ENCODE results near the gene CTBP2.
A peak's percentile ranks its signal among the peaks of the same experiment; 100 is the strongest.

Gene CTBP2

GRCh38 chr10:125029584-125030242, 130.7 kb downstream of the CTBP2 start:
- TF ChIP-seq, protein P1, sequence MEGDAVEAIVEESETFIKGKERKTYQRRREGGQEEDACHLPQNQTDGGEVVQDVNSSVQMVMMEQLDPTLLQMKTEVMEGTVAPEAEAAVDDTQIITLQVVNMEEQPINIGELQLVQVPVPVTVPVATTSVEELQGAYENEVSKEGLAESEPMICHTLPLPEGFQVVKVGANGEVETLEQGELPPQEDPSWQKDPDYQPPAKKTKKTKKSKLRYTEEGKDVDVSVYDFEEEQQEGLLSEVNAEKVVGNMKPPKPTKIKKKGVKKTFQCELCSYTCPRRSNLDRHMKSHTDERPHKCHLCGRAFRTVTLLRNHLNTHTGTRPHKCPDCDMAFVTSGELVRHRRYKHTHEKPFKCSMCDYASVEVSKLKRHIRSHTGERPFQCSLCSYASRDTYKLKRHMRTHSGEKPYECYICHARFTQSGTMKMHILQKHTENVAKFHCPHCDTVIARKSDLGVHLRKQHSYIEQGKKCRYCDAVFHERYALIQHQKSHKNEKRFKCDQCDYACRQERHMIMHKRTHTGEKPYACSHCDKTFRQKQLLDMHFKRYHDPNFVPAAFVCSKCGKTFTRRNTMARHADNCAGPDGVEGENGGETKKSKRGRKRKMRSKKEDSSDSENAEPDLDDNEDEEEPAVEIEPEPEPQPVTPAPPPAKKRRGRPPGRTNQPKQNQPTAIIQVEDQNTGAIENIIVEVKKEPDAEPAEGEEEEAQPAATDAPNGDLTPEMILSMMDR (IDR thresholded peaks at IDR 0.05; ENCODE audit: low read depth, low read length) = no peak
- in situ Hi-C loops (cut with HindIII; ENCODE audit: low sequenced_read_pairs) = no loop called here
- DNase-seq (ENCODE audit: low read depth, low spot score) = peak; percentile 62
- H3K4me3 ChIP-seq (ENCODE audit: low read depth, low read length) = no peak overlapping the region

DNA sequence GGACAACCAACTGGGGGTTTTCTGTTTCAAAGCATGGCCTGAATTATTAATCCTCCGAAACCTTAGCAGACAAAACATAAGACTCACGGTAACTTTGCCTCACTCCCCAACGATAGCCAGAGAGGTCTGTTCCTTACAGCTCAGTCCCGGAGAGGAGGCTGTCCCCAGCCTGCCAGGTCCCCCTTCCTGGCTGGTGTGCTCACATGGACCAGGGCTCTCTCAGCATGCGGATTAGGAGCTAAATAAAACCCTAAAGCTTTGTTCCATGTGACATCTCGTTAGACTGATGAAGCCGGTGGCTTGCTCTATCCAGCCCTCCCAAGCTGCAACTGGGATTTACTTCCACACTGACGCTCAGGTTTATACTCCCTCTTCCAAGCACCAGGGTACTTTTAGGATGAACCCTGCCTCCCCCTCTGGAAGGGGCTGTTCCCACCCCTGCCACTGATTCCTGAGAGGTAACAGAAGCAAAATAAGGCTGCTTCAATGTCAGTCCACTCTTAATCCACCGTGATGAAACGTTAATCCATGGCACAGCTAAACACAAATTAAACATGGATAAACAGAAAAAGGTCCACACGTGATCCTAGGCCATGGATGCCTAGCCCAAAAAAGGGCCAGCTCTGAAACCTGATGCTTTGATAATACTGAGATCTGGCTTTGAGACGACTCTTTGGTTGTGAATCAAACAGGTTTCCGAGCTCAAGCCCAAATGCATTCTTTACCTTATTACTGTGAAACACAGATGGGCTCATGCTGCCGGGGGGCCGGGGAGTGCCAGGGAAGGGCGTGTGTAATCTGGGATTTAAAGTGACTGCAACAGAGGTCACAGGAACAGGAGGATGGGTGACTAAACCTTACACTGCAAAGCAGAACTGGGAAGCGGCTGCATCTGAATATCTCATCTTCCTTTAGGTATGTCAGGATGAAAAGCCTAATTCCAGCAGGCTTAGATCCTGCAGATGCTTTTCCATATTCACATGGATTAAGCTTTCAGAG, 132.2 kb downstream of the CTBP2 start:
- DNase-seq (ENCODE audit: low read depth, low spot score) = peak; percentile 32
- in situ Hi-C loops (cut with HindIII; ENCODE audit: low sequenced_read_pairs) = no loop called here
- TF ChIP-seq, protein P1 (IDR thresholded peaks at IDR 0.05; ENCODE audit: low read depth, low read length) = no peak
- H3K4me3 ChIP-seq (ENCODE audit: low read depth, low read length) = no peak overlapping the region

DNA sequence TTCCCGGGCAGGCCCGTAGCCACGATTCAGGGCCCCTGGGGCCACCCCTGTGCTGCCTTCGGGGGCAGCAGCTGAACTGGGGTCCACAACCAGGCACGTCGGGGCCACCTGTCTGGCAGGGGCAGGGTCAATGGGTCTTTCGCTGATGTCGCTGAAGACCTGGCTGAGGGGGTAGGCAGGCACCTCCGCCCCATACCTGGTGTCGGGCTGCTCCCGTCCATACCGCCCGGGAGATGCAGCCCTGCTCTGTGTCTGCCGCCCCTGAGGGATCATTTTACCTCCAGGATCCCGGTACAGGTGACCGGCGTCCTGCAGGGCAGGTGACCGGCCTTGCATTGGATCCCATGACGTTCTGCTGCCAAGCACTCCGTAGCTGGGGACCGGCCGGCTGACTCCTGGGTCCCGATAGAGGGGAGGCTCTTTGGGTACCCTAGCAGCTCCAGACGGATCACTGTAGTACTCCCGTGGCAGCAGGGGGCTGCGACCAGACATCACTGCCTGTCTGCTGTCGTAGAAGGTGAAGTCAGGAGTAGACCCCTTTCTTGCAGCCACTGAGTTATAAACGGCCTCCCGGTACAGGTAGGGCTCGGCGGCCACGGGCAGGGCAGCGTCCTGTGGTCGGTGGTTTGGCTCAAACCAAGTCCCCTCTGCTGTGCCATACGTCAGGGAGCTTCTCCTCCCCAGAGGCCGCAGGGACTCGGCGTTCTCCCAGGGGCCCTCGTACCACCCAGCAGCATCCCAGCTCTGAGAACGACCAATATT, 133.2 kb downstream of the CTBP2 start:
- TF ChIP-seq, protein P1 (IDR thresholded peaks at IDR 0.05; ENCODE audit: low read depth, low read length) = no peak
- in situ Hi-C loops (cut with HindIII; ENCODE audit: low sequenced_read_pairs) = no loop called here

DNA sequence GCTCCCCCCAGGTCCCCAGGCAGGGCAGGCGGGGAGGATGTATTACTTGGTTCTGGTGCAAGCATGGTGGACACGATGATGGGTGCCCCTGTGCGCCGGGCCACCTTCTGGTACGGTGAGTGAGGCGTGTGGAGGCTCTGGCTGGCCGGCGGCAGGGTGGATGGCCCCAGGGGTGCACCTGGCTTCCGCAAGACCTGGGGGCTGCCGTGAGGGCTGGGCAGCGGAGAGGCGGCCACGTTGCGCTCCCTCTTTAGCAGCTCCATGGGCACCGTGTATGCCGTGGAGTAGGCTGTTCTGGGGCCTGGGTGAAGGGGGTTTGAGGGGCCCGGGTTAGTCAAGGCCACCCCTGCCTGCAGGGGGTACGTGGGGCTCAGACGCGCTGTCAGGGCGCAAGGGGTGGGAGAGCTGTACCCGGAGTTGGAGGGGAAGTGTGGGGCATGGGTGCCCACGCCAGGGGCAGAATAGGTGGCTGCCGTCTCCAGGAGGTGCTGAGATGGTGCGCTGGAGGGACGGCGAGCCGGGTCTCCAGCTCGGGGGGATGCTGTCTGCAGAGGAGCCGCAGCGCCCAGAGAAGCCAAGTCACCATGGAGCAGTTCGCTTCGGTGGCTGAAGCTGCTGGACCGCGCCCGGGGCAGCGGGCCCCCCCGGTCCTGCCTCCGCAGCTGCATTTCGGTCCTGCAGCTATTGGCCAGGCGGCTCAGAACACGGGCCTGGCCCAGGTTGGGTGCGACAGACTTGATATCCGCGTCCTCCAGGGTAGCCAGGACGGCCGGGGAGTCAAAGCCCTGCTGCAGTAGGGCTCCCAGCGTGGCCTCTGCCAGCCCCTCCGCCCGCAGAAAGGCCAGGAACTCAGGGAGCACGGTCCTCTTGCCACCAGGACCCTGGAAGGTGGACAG, 134.1 kb downstream of the CTBP2 start:
- H3K4me3 ChIP-seq (ENCODE audit: low read depth, low read length) = no peak overlapping the region
- TF ChIP-seq, protein P1 (IDR thresholded peaks at IDR 0.05; ENCODE audit: low read depth, low read length) = no peak
- DNase-seq (ENCODE audit: low read depth, low spot score) = no peak
- in situ Hi-C loops (cut with HindIII; ENCODE audit: low sequenced_read_pairs) = no loop called here

More for the DNA sequence above, 133.2 kb downstream of the CTBP2 start:
- no peak for DNase-seq (ENCODE audit: low read depth, low spot score)
- no peak overlapping the region for H3K4me3 ChIP-seq (ENCODE audit: low read depth, low read length)

DNA sequence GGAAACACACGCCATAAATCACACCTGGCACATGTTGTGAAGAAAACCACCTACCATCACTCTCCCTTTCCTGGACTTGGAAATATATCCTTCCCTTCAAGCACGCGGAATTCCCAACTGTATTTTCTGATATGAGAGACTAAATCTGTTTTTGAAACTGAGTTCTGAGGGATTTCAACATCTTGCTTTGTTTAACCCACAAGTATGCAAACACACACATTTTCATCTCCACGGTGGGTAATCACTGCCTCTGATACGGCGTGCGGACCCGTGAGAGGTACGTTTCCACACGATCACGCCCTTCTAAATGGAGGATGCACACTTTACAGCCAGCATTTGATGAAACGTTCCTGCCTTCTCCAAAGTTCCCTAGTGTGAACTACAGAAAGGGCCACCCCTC, 135.0 kb downstream of the CTBP2 start:
- in situ Hi-C loops (cut with HindIII; ENCODE audit: low sequenced_read_pairs) = no loop called here
- DNase-seq (ENCODE audit: low read depth, low spot score) = no peak
- TF ChIP-seq, protein P1 (IDR thresholded peaks at IDR 0.05; ENCODE audit: low read depth, low read length) = no peak
- no peak overlapping the region for H3K4me3 ChIP-seq (ENCODE audit: low read depth, low read length)
